ENCODE data around the gene AK9.
"Not testable (repeated sequence)": the region's sequence is repeated elsewhere in the genome, so short reads cannot be mapped to it uniquely, and the experiment has no call there.

Gene AK9

GRCh38 chr6:109690737-109691621, at the start of gene AK9, which contains the start of gene FIG4:
AK9 (minus strand) TSS chr6:109691202; CDS start chr6:109675745, 15,457 bp downstream.
FIG4 (plus strand) TSS chr6:109691296; CDS start chr6:109691436, 140 bp downstream.
- peak; percentile 97 for DNase-seq (ENCODE audit: low spot score)

- DNase-seq (ENCODE audit: low spot score): no peak
These were observed 49.8 kb upstream of the AK9 start for GRCh38 chr6:109740787-109741186.

GRCh38 chr6:109739686-109740085, 48.7 kb upstream of the AK9 start:
- DNase-seq (ENCODE audit: low spot score): no peak

GRCh38 chr6:109738667-109739066, 47.7 kb upstream of the AK9 start:
- no peak for DNase-seq (ENCODE audit: low spot score)

GRCh38 chr6:109738255-109738654, 47.3 kb upstream of the AK9 start:
- no peak for DNase-seq (ENCODE audit: low spot score)

- DNase-seq (ENCODE audit: low spot score): no peak
These were observed 45.4 kb upstream of the AK9 start for GRCh38 chr6:109736273-109737025.

- DNase-seq (ENCODE audit: low spot score): not testable (repeated sequence)
These were observed 34.2 kb upstream of the AK9 start for GRCh38 chr6:109725250-109725649.

GRCh38 chr6:109722564-109723254, 31.7 kb upstream of the AK9 start:
- DNase-seq (ENCODE audit: low spot score): no peak

GRCh38 chr6:109722011-109722410, 31.0 kb upstream of the AK9 start:
- no peak for DNase-seq (ENCODE audit: low spot score)

GRCh38 chr6:109720311-109720710, 29.3 kb upstream of the AK9 start:
- DNase-seq (ENCODE audit: low spot score): no peak

- no peak for DNase-seq (ENCODE audit: low spot score)
These were observed 28.0 kb upstream of the AK9 start for GRCh38 chr6:109718991-109719390.

- no peak for DNase-seq (ENCODE audit: low spot score)
These were observed 27.0 kb upstream of the AK9 start for GRCh38 chr6:109717971-109718370.

- DNase-seq (ENCODE audit: low spot score): no peak
These were observed 24.6 kb upstream of the AK9 start for GRCh38 chr6:109715616-109716015.

GRCh38 chr6:109714611-109715010, 23.6 kb upstream of the AK9 start:
- DNase-seq (ENCODE audit: low spot score): no peak

GRCh38 chr6:109714166-109714565, 23.2 kb upstream of the AK9 start:
- DNase-seq (ENCODE audit: low spot score): no peak

- DNase-seq (ENCODE audit: low spot score): no peak
These were observed 22.1 kb upstream of the AK9 start for GRCh38 chr6:109713097-109713496.

GRCh38 chr6:109708099-109708498, 17.1 kb upstream of the AK9 start:
- not testable (repeated sequence) for DNase-seq (ENCODE audit: low spot score)

- no peak for DNase-seq (ENCODE audit: low spot score)
These were observed 15.5 kb upstream of the AK9 start for GRCh38 chr6:109706513-109706912.

- peak; percentile 87 for DNase-seq (ENCODE audit: low spot score)
These were observed 14.3 kb upstream of the AK9 start for GRCh38 chr6:109705258-109705657.

- no peak for DNase-seq (ENCODE audit: low spot score)
These were observed 11.8 kb upstream of the AK9 start for GRCh38 chr6:109702791-109703190.

- DNase-seq (ENCODE audit: low spot score): no peak
These were observed 10.8 kb upstream of the AK9 start for GRCh38 chr6:109701774-109702173.

- no peak for DNase-seq (ENCODE audit: low spot score)
These were observed 10.2 kb upstream of the AK9 start for GRCh38 chr6:109701221-109701620.
